GM15510 (cell line): ENCODE measurements around the gene CENPF.

Experiments
- POLR2A ChIP-seq: IDR thresholded peaks from 3 replicates; pipeline ENCODE4 v1.6.1; 2011; ENCODE audit warnings: borderline replicate concordance; ENCODE audit not compliant: insufficient read length; ENCODE audit errors: extremely low read depth

Gene CENPF

DNA sequence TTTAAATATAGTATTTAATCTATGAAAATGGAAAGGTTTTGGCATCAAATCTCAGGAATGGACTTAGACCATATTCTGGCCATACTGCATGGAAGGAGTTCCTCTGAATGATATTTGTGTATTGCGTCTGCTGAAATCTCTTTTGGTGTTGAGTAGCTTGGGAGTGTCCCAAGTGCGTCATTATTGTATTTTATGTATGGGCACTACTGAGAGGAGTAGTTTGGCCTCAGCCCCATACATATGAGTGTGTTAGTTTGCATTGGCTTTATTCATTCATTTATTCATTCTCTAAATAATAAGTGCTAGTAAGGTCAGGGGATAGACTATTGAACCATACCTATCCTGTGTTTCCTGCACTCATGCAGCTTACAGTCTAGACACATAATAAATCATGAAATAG, 46.6 kb downstream of the CENPF start:
- no peak for TF ChIP-seq POLR2A

DNA sequence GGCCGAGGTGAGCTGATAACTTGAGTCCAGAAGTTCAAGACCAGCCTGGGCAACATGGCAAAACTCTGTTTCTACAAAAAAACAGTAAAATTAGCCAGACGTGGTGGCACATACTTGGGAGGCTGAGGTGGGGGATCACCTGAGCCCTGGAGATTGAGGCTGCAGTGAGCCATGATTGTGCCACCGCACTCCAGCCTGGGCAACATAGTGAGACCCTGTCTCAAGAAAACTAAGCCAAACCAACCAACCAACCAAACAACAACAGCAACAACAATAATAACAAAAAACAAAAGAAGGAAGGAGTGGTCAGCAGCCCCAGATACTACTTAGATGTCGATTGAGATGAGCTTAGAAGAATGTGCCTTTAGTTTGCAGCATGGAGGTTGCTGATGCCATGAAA, 47.7 kb downstream of the CENPF start:
- TF ChIP-seq POLR2A: no peak

DNA sequence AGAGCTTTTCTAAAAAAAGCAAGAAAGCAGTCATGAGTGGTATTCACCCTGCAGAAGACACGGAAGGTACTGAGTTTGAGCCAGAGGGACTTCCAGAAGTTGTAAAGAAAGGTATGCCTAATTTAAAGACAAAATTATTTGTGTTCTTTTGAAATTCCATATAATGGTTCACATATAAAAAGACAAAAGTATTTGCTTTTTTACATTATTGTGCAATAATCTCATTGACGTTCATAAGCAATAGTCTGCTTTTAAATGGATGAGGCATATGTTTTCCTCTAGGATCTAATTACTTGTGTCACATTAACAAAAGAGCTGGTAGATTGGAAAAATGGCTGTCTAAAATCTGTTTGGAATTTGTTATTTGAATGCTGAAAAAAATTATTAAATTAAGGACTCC, 54.3 kb downstream of the CENPF start:
- no peak for TF ChIP-seq POLR2A

DNA sequence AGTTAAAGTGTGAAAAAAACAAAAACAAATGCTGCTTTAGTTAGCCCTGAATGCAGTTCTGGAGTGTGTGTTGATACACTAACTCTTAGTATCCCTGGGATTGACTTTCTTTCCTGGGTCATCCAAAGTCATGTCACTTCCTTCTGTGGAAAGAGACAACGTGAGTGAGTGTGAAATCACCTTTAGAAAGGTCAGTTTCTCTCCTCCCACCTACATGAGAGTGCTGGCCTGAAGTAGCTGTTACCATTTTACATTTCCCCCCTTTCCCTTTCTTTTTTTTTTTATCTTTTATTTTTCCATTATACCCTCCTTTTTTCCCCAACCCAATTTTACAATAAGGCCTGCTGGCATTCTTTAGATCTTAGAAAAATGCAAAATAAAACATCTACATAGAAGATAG, 55.2 kb downstream of the CENPF start:
- no peak for TF ChIP-seq POLR2A

DNA sequence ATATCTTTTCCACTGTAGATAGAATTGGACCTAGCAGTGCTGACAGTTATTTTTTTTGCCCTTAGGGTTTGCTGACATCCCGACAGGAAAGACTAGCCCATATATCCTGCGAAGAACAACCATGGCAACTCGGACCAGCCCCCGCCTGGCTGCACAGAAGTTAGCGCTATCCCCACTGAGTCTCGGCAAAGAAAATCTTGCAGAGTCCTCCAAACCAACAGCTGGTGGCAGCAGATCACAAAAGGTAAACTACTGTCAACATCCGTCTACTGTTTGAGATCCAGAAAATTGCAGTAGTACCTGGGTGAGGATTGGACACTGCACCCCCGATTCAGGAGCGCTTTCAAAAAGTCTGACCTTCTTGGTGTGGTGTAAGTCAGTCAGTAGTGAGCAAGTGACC, 55.8 kb downstream of the CENPF start:
- no peak for TF ChIP-seq POLR2A

DNA sequence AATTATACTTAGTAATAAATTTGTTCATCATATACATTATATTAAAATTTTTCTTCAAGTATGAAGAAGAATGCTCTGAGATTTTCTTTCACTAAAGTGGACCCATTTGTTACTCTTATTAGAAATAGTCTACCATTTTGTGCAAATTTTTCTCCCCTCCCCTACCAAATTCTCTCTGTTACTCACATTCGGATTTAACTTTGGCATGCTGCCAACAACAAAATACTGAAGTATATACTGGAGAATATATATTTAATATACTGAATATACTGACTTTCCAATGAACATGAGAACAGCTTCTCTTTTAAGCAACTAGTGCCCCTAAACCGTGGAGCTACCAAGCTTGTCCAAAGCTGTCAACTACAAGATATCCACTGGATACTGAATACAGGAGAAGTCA, 57.2 kb downstream of the CENPF start:
- TF ChIP-seq POLR2A: no peak

DNA sequence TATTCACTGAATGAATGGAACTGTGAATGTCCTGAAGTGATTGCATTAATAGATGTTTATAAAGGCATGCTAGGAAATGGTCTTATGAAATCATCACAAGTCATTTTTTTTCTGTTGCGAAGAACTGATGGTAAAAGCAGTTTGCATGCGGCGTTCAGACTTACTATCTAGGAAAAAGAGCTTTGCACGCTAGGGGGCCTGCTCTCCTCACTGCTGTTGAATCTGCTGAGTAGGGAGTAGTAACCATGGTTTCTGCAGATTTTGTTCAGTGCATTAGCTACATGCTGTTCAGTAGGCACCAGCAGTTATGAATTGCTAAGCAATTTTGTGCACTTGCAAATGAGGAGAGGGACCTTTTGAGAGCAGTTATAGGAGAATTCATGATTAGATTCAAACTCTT, 57.9 kb downstream of the CENPF start:
- no peak for TF ChIP-seq POLR2A

DNA sequence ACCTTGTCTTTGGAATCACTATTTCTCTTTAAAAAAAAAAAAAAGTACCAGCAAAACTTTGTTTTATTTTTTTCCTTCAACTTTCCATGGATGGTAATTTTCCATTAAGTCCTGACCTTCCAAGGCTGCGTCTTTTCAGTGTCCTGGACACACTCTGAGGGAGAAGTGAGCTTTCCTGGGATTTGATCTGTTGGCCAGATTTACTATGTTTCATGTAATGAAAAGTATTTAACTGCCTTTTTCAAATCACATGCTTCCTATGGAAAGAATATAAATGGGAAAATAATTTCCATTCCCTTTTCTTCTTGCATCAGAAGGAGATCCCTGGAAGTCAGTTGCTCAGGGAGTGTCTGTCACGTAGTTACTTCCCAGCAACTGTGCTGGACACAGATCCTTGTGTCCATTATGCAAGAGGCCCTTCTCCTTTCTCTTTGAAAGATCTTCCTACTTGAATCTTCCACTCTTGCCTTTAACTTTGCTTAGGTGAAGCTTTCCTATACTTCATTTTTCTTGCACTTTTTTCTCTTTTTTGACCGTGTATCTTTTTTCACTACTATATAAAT, 59.3 kb downstream of the CENPF start:
- no peak for TF ChIP-seq POLR2A

DNA sequence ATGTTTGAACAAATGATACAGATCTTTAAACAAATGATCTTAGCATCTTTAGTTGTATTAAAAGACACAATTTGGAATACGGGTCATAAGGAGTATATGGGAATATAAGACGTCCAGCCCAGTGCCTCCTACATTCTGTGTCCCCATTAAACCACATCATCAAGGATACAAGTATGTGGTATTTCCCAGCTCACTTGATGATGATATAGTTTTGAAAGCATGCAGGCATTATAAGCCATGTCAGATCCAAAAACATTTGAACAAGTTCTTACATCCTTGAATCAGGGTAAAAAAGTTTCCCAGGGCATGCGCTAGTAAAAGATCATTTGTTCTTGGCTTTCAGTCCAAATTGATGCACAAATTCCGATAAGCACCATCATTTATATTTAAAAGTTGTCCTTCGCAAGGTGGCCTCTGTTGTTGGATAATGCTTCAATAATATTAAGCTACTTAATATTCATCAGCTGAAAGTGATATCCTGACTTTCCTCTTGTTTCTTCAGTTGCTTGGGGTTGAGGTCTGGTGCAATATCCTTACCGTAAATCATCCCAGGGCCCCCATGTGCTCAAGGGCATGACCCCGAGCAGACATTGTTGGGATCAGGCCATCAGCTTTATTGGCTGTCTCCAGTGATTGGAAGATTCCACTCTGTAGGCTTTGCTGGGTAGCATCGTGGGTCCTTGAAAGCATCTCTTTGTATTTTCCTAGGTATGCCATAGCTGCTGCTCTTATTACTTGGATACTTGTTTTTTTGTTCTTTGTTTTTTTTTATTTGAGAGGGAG, 61.8 kb downstream of the CENPF start:
- no peak for TF ChIP-seq POLR2A

DNA sequence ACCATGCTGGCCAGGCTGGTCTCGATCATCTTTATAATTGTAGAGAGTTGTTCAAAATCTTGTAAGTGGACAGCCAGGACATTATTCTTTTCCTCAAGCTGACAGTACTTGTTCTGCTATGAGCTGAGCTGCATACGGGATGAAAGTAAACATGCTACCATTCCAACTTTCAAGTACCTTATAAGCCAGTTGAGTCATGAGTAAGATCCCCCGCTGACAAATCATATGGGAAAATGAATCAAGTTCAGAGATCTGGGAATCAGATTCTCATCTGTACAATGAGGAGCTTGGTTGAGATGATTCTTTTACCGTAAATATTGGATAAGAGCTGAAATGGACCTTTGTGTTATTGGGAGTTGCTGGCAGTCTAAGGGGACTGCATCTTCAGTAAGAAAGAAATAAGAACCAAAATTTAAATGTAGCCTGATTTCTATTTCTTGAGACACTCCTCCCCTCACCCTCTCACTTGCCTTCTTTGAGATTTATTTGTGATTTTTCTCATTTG, 62.7 kb downstream of the CENPF start:
- TF ChIP-seq POLR2A: no peak

DNA sequence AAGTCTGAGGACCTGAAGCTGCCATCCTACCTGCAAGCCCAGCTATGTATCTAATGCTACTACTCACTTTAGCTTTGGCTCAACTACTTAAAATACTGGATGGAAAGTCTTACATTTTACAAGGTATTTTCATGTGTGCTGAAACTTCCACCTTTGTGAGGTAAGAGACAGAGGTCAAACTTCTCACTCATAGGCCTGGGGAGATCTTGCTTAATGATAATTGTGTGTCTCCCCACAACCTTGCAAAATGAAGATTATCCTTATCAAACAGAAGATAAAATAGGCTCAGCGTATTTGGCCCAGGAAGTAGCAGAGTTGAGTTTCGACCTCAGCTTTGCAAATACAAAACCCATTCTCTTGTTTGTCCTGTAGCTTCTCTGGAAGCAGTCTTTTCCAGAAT, 63.7 kb downstream of the CENPF start:
- no peak for TF ChIP-seq POLR2A

DNA sequence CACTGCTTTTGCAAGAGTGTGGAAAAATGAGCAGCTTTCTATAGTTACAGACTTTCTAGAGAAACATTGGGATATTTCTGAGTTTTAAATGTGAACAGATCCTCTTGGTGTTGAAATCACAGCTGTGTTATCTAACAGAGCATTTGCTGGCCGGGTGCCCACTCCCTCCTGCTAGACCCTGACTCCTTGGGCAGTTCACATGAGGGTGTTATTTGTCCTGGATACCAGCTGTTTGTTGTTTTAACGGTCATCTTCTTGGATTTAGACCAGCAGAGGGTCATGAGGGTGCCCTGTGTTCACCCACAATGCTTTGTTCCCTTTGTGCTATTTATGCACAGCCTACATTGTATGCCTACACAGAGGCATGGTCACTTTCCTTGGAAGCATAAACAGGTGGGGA, 67.1 kb downstream of the CENPF start:
- TF ChIP-seq POLR2A: no peak

DNA sequence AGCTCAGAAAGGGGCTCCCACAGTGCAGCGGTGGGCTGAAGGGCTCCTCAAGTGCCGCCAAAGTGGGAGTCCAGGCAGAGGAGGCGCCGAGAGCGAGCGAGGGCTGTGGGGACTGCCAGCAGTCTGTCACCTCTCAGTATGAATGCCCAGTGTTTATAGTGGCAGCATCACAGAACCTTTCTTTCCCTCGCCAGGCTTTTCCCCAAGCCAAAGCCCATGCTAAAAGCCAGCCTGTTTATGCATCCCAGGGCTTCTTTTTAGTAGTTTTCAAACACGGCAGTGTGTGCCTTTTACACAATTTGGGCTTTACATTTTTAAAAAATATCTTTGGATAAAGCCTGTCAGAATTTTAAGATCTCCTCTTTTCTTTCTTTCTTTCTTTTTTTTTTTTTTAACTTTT, 70.6 kb downstream of the CENPF start:
- no peak for TF ChIP-seq POLR2A

DNA sequence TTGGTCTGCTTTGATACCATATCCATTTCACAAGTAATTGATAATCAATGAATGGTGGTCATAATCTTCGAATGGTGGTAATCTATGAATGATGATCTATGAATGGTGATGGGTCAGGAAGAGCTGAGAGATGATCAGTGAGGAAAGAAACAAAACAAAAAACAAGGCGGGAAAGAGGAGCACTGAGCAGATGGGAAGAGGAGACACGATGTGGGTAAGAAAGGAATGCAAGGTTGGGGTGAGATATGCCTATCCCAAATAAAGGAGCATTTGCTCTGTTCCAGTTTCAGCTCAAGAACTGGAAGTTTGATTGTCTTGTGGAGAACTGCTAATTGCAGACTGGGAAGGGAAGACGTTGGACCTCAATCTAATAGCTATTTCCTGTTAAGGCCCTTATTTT, 73.8 kb downstream of the CENPF start:
- TF ChIP-seq POLR2A: no peak

DNA sequence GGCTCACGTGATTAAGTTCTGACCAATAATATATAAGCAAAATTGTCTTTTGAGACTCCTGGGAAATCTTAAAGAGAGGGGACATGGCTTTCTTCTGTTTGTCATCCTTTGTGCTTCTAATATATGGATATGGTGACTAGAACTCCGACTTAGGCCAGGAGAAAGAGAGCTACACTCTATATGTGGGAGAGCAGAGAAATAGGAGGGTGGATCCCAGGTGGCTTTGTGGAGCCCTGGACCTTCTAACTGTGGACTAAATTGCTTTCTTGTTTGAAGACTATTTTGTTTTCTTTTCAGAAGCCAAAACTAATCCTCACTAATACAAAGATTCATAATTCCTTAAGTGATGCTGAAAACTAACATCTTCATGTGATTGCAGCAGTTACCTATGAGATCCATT, 75.0 kb downstream of the CENPF start:
- no peak for TF ChIP-seq POLR2A

DNA sequence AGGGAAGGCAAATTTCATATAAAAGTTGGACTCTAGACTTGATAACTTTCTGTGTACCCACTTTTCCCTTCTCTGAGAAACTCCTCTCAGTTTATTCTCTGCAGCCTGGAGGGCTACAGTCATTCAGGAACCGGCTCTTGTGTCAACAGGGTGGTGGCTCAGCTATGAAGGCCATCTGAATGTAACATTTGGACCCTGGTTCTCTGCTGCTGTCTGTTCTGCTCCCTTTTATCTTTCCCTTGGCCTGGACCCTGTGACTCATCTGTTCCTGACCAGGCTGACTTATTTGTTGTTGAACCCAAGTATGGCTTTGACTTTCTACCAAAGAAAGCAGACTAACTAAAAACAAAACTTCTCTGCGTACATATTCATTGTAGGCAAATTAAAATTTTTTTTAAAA, 75.4 kb downstream of the CENPF start:
- TF ChIP-seq POLR2A: no peak
